AML-193 (cell line): ENCODE measurements around the gene PJVK.
A peak's percentile ranks its signal among the peaks of the same experiment; 100 is the strongest.
"Not testable (repeated sequence)": the region's sequence is repeated elsewhere in the genome, so short reads cannot be mapped to it uniquely, and the experiment has no call there.

ENCODE experiments used
- DNase-seq, 2 experiments: peaks; one replicate each; lab custom pipeline; 2025; lab: John Stamatoyannopoulos, UW

The PJVK gene

GRCh38 chr2:178450774-178451525, at the start of gene PJVK, which contains the start of gene PRKRA:
Gene PJVK (plus strand): TSS chr2:178451378. CDS start chr2:178453410, 2,032 bp downstream.
Gene PRKRA (minus strand): TSS chr2:178451175. CDS start chr2:178451030, 145 bp downstream.
- DNase-seq, result peak; percentile 88 to 89

- DNase-seq, result no peak
Measured at GRCh38 chr2:178401994-178402437, 49.2 kb upstream of the PJVK start.

- no peak for DNase-seq
Measured at GRCh38 chr2:178403671-178404306, 47.4 kb upstream of the PJVK start.

- DNase-seq, result peak; percentile 40 to 44
Measured at GRCh38 chr2:178404368-178404767, 46.8 kb upstream of the PJVK start.

GRCh38 chr2:178409261-178409660, 41.9 kb upstream of the PJVK start:
- DNase-seq, result no peak

- DNase-seq, result no peak
Measured at GRCh38 chr2:178412047-178412446, 39.1 kb upstream of the PJVK start.

GRCh38 chr2:178412453-178412852, 38.7 kb upstream of the PJVK start:
- DNase-seq, result not testable (repeated sequence)

- DNase-seq, result peak; percentile 74
Measured at GRCh38 chr2:178413472-178414265, 37.5 kb upstream of the PJVK start.

- peak; percentile 97 for DNase-seq
Measured at GRCh38 chr2:178414266-178415247, 36.6 kb upstream of the PJVK start.

GRCh38 chr2:178415979-178416378, 35.2 kb upstream of the PJVK start:
- DNase-seq, result no peak

- DNase-seq, result no peak
Measured at GRCh38 chr2:178417916-178418315, 33.3 kb upstream of the PJVK start.

- DNase-seq, result no peak
Measured at GRCh38 chr2:178418426-178418825, 32.8 kb upstream of the PJVK start.

- DNase-seq, result peak; percentile 16 to 17
Measured at GRCh38 chr2:178419123-178419522, 32.1 kb upstream of the PJVK start.

- DNase-seq, result peak; percentile 32 to 35
Measured at GRCh38 chr2:178420463-178420999, 30.6 kb upstream of the PJVK start.

GRCh38 chr2:178422097-178422496, 29.1 kb upstream of the PJVK start:
- no peak for DNase-seq

- DNase-seq, result not testable (repeated sequence)
Measured at GRCh38 chr2:178423746-178424145, 27.4 kb upstream of the PJVK start.

- no peak for DNase-seq
Measured at GRCh38 chr2:178425255-178425827, 25.8 kb upstream of the PJVK start.

- DNase-seq, result no peak
Measured at GRCh38 chr2:178426388-178426787, 24.8 kb upstream of the PJVK start.

GRCh38 chr2:178427458-178427857, 23.7 kb upstream of the PJVK start:
- no peak for DNase-seq

GRCh38 chr2:178428396-178428806, 22.8 kb upstream of the PJVK start:
- no peak for DNase-seq

- no peak for DNase-seq
Measured at GRCh38 chr2:178429336-178429735, 21.8 kb upstream of the PJVK start.
